Measurements from ENCODE around the gene PTPA. TPM values are rescaled to one million over a fixed set of nuclear protein-coding genes. Genes with fewer than 3 reads are reported as not detected.

The PTPA gene
- total RNA-seq, 3 donors from 2014 or later (not counting 1 experiment from before 2014, with no cell fraction given): 63.2 to 69.4 (median 64.9) TPM

- peaks cover 4 to 9% of the 10 kb centered on the region in 2 donors for H3K4me1 Mint-ChIP-seq
- H3K27ac Mint-ChIP-seq: no peak overlapping the region
- H3K36me3 ChIP-seq (ENCODE audit: control insufficient read depth, insufficient read depth, low read length): peaks cover 51% of the 10 kb centered on the region
- ATAC-seq: no peak
- intact Hi-C loops (cut with micrococcal nuclease): no loop called here
- no peak for DNase-seq
- H3K27me3 ChIP-seq (ENCODE audit: control insufficient read depth, insufficient read depth, low read length): no peaks in the 10 kb centered on the region
- TF ChIP-seq, protein P1, sequence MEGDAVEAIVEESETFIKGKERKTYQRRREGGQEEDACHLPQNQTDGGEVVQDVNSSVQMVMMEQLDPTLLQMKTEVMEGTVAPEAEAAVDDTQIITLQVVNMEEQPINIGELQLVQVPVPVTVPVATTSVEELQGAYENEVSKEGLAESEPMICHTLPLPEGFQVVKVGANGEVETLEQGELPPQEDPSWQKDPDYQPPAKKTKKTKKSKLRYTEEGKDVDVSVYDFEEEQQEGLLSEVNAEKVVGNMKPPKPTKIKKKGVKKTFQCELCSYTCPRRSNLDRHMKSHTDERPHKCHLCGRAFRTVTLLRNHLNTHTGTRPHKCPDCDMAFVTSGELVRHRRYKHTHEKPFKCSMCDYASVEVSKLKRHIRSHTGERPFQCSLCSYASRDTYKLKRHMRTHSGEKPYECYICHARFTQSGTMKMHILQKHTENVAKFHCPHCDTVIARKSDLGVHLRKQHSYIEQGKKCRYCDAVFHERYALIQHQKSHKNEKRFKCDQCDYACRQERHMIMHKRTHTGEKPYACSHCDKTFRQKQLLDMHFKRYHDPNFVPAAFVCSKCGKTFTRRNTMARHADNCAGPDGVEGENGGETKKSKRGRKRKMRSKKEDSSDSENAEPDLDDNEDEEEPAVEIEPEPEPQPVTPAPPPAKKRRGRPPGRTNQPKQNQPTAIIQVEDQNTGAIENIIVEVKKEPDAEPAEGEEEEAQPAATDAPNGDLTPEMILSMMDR (IDR thresholded peaks at IDR 0.05): no peak
- no peaks in the 10 kb centered on the region for H3K27me3 Mint-ChIP-seq (ENCODE audit: low read depth in 2 of 2)
- H3K4me1 ChIP-seq (ENCODE audit: control insufficient read depth, insufficient read depth, low read length): no peaks in the 10 kb centered on the region
- no peak overlapping the region for H3K4me3 Mint-ChIP-seq
- H3K36me3 Mint-ChIP-seq: peaks cover 6% of the 10 kb centered on the region
- 95% methylated on average over 3 of the region's 3 CpGs for WGBS (ENCODE audit: insufficient coverage)
- no peaks in the 10 kb centered on the region for H3K9me3 ChIP-seq (ENCODE audit: control insufficient read depth, insufficient read depth, low read length)
- no peak overlapping the region for H3K4me3 ChIP-seq (ENCODE audit: low read length)
- no peak overlapping the region for H3K27ac ChIP-seq (ENCODE audit: low read length)
- no peaks in the 10 kb centered on the region for H3K9me3 Mint-ChIP-seq
These were observed 13.4 kb downstream of the PTPA start for GRCh38 chr9:129124506-129125069.

DNA sequence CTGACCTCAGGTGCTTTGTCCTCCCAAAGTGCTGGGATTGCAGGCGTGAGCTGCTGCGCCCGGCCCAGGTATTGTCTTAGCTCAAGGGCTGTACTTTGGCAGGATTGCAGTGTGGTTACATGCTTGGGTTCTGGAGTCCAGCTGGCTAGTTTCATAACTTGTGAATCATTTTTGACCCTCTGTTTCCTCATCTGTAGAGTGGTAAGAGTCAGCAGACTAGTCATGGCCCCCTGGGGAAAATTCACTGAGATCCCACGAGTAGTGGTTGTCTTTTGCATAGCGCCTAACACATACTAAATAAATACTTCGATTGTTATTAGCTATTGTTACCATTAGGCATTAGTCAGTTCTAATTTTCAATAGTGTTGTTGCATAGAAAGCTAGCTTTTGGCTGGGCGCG, 14.3 kb downstream of the PTPA start:
- TF ChIP-seq, protein P1 (IDR thresholded peaks at IDR 0.05): no peak
- intact Hi-C loops (cut with micrococcal nuclease): no loop called here
- Histone ChIP-seq H3K36me3 (ENCODE audit: control insufficient read depth, insufficient read depth, low read length) (peaks cover 54% of the 10 kb centered on the region), H3K4me1 (ENCODE audit: control insufficient read depth, insufficient read depth, low read length) (no peaks in the 10 kb centered on the region), H3K4me3 (ENCODE audit: low read length) (no peak overlapping the region), H3K27ac (ENCODE audit: low read length) (no peak overlapping the region), H3K9me3 (ENCODE audit: control insufficient read depth, insufficient read depth, low read length) (no peaks in the 10 kb centered on the region), H3K27me3 (ENCODE audit: control insufficient read depth, insufficient read depth, low read length) (no peaks in the 10 kb centered on the region)
- no peaks in the 10 kb centered on the region for H3K9me3 Mint-ChIP-seq
- H3K27ac Mint-ChIP-seq: no peak overlapping the region
- no peak overlapping the region for H3K4me3 Mint-ChIP-seq
- H3K36me3 Mint-ChIP-seq: peaks cover 7% of the 10 kb centered on the region
- ATAC-seq (no peak), DNase-seq (no peak)
- 98% methylated on average over 8 of the region's 8 CpGs for WGBS (ENCODE audit: insufficient coverage)
- H3K4me1 Mint-ChIP-seq: peaks cover 4 to 9% of the 10 kb centered on the region in 2 donors
- H3K27me3 Mint-ChIP-seq (ENCODE audit: low read depth in 2 of 2): no peaks in the 10 kb centered on the region

GRCh38 chr9:129126749-129127618, 15.8 kb downstream of the PTPA start:
- H3K27me3 ChIP-seq (ENCODE audit: control insufficient read depth, insufficient read depth, low read length): no peaks in the 10 kb centered on the region
- Mint-ChIP-seq H3K27me3 (ENCODE audit: low read depth in 2 of 2) (no peaks in the 10 kb centered on the region), H3K4me3 (no peak overlapping the region), H3K4me1 (peaks cover 5 to 6% of the 10 kb centered on the region in 2 donors), H3K9me3 (no peaks in the 10 kb centered on the region), H3K36me3 (peaks cover 13% of the 10 kb centered on the region), H3K27ac (no peak overlapping the region)
- H3K27ac ChIP-seq (ENCODE audit: low read length): no peak overlapping the region
- H3K9me3 ChIP-seq (ENCODE audit: control insufficient read depth, insufficient read depth, low read length): no peaks in the 10 kb centered on the region
- peaks cover 46% of the 10 kb centered on the region for H3K36me3 ChIP-seq (ENCODE audit: control insufficient read depth, insufficient read depth, low read length)
- TF ChIP-seq, protein P1 (IDR thresholded peaks at IDR 0.05): no peak
- WGBS (ENCODE audit: insufficient coverage): 80% methylated on average over 10 of the region's 10 CpGs
- H3K4me3 ChIP-seq (ENCODE audit: low read length): no peak overlapping the region
- DNase-seq (no peak), ATAC-seq (no peak)
- H3K4me1 ChIP-seq (ENCODE audit: control insufficient read depth, insufficient read depth, low read length): peaks cover 8% of the 10 kb centered on the region
- intact Hi-C loops (cut with micrococcal nuclease): no loop called here

Data from natural killer cell (primary cell).